Measurements from ENCODE around the gene DMPK.
A peak's percentile ranks its signal among the peaks of the same experiment; 100 is the strongest.

Gene DMPK

GRCh38 chr19:45815481-45816216 lies 33.4 kb upstream of the DMPK start:
- H3K27ac ChIP-seq (ENCODE audit: low read depth in 2 of 2, low read length in 2 of 2), result no peak overlapping the region
- H3K4me1 ChIP-seq (ENCODE audit: control insufficient read depth in 2 of 2, insufficient read depth in 2 of 2, low read length in 2 of 2), result peaks cover 0 to 2% of the 10 kb centered on the region in 2 donors
- no peak overlapping the region for H3K4me3 ChIP-seq (ENCODE audit: low read length in 2 of 2)
- no peaks in the 10 kb centered on the region for H3K9me3 ChIP-seq (ENCODE audit: control insufficient read depth in 2 of 2, low read length in 2 of 2)
- no peaks in the 10 kb centered on the region for H3K27me3 ChIP-seq (ENCODE audit: control insufficient read depth in 2 of 2, insufficient read depth in 2 of 2, low read length in 2 of 2)
- peak overlapping the region in 1 of 2 donors; percentile 10 for H3K9ac ChIP-seq (ENCODE audit: low read depth in 1 of 2, low read length in 2 of 2)
- peaks cover 5 to 12% of the 10 kb centered on the region in 2 donors for H3K36me3 ChIP-seq (ENCODE audit: control insufficient read depth in 2 of 2, insufficient read depth in 2 of 2, low read length in 2 of 2)

GRCh38 chr19:45814851-45815480 lies 32.7 kb upstream of the DMPK start, which contains the start of gene RSPH6A:
Gene RSPH6A (minus strand): TSS chr19:45815308. CDS start chr19:45815176, 132 bp downstream.
- Histone ChIP-seq H3K27me3 (ENCODE audit: control insufficient read depth in 2 of 2, insufficient read depth in 2 of 2, low read length in 2 of 2) (no peaks in the 10 kb centered on the region), H3K4me1 (ENCODE audit: control insufficient read depth in 2 of 2, insufficient read depth in 2 of 2, low read length in 2 of 2) (peaks cover 0 to 2% of the 10 kb centered on the region in 2 donors), H3K9ac (ENCODE audit: low read depth in 1 of 2, low read length in 2 of 2) (peak within 1 kb of the TSS in 1 of 2 donors; percentile 10), H3K9me3 (ENCODE audit: control insufficient read depth in 2 of 2, low read length in 2 of 2) (no peaks in the 10 kb centered on the region), H3K36me3 (ENCODE audit: control insufficient read depth in 2 of 2, insufficient read depth in 2 of 2, low read length in 2 of 2) (peaks cover 0 to 9% of the 10 kb centered on the region in 2 donors), H3K27ac (ENCODE audit: low read depth in 2 of 2, low read length in 2 of 2) (no peak within 1 kb of the TSS), H3K4me3 (ENCODE audit: low read length in 2 of 2) (no peak within 1 kb of the TSS)

GRCh38 chr19:45814166-45814780 lies 32.0 kb upstream of the DMPK start:
- H3K27me3 ChIP-seq (ENCODE audit: control insufficient read depth in 2 of 2, insufficient read depth in 2 of 2, low read length in 2 of 2), result no peaks in the 10 kb centered on the region
- peaks cover 0 to 6% of the 10 kb centered on the region in 2 donors for H3K4me1 ChIP-seq (ENCODE audit: control insufficient read depth in 2 of 2, insufficient read depth in 2 of 2, low read length in 2 of 2)
- peaks cover 0 to 4% of the 10 kb centered on the region in 2 donors for H3K36me3 ChIP-seq (ENCODE audit: control insufficient read depth in 2 of 2, insufficient read depth in 2 of 2, low read length in 2 of 2)
- no peak overlapping the region for H3K9ac ChIP-seq (ENCODE audit: low read depth in 1 of 2, low read length in 2 of 2)
- no peak overlapping the region for H3K27ac ChIP-seq (ENCODE audit: low read depth in 2 of 2, low read length in 2 of 2)
- no peak overlapping the region for H3K4me3 ChIP-seq (ENCODE audit: low read length in 2 of 2)
- H3K9me3 ChIP-seq (ENCODE audit: control insufficient read depth in 2 of 2, low read length in 2 of 2), result no peaks in the 10 kb centered on the region

GRCh38 chr19:45812297-45812696 lies 30.0 kb upstream of the DMPK start:
- H3K27me3 ChIP-seq (ENCODE audit: control insufficient read depth in 2 of 2, insufficient read depth in 2 of 2, low read length in 2 of 2), result no peaks in the 10 kb centered on the region
- H3K9me3 ChIP-seq (ENCODE audit: control insufficient read depth in 2 of 2, low read length in 2 of 2), result no peaks in the 10 kb centered on the region
- H3K9ac ChIP-seq (ENCODE audit: low read depth in 1 of 2, low read length in 2 of 2), result no peak overlapping the region
- H3K36me3 ChIP-seq (ENCODE audit: control insufficient read depth in 2 of 2, insufficient read depth in 2 of 2, low read length in 2 of 2), result peaks cover 0 to 2% of the 10 kb centered on the region in 2 donors
- no peak overlapping the region for H3K27ac ChIP-seq (ENCODE audit: low read depth in 2 of 2, low read length in 2 of 2)
- no peak overlapping the region for H3K4me3 ChIP-seq (ENCODE audit: low read length in 2 of 2)
- H3K4me1 ChIP-seq (ENCODE audit: control insufficient read depth in 2 of 2, insufficient read depth in 2 of 2, low read length in 2 of 2), result peaks cover 0 to 6% of the 10 kb centered on the region in 2 donors

GRCh38 chr19:45809643-45810159 lies 27.4 kb upstream of the DMPK start:
- Histone ChIP-seq H3K27me3 (ENCODE audit: control insufficient read depth in 2 of 2, insufficient read depth in 2 of 2, low read length in 2 of 2) (no peaks in the 10 kb centered on the region), H3K9ac (ENCODE audit: low read depth in 1 of 2, low read length in 2 of 2) (no peak overlapping the region), H3K27ac (ENCODE audit: low read depth in 2 of 2, low read length in 2 of 2) (no peak overlapping the region), H3K36me3 (ENCODE audit: control insufficient read depth in 2 of 2, insufficient read depth in 2 of 2, low read length in 2 of 2) (peaks cover 0 to 1% of the 10 kb centered on the region in 2 donors), H3K4me1 (ENCODE audit: control insufficient read depth in 2 of 2, insufficient read depth in 2 of 2, low read length in 2 of 2) (peaks cover 0 to 4% of the 10 kb centered on the region in 2 donors), H3K4me3 (ENCODE audit: low read length in 2 of 2) (no peak overlapping the region), H3K9me3 (ENCODE audit: control insufficient read depth in 2 of 2, low read length in 2 of 2) (no peaks in the 10 kb centered on the region)

GRCh38 chr19:45805719-45806118 lies 23.4 kb upstream of the DMPK start:
- peaks cover 0 to 4% of the 10 kb centered on the region in 2 donors for H3K4me1 ChIP-seq (ENCODE audit: control insufficient read depth in 2 of 2, insufficient read depth in 2 of 2, low read length in 2 of 2)
- no peaks in the 10 kb centered on the region for H3K27me3 ChIP-seq (ENCODE audit: control insufficient read depth in 2 of 2, insufficient read depth in 2 of 2, low read length in 2 of 2)
- no peaks in the 10 kb centered on the region for H3K36me3 ChIP-seq (ENCODE audit: control insufficient read depth in 2 of 2, insufficient read depth in 2 of 2, low read length in 2 of 2)
- H3K9ac ChIP-seq (ENCODE audit: low read depth in 1 of 2, low read length in 2 of 2), result no peak overlapping the region
- no peak overlapping the region for H3K4me3 ChIP-seq (ENCODE audit: low read length in 2 of 2)
- no peak overlapping the region for H3K27ac ChIP-seq (ENCODE audit: low read depth in 2 of 2, low read length in 2 of 2)
- no peaks in the 10 kb centered on the region for H3K9me3 ChIP-seq (ENCODE audit: control insufficient read depth in 2 of 2, low read length in 2 of 2)

GRCh38 chr19:45804959-45805230 lies 22.6 kb upstream of the DMPK start:
- Histone ChIP-seq H3K27ac (ENCODE audit: low read depth in 2 of 2, low read length in 2 of 2) (no peak overlapping the region), H3K4me1 (ENCODE audit: control insufficient read depth in 2 of 2, insufficient read depth in 2 of 2, low read length in 2 of 2) (peaks cover 0 to 4% of the 10 kb centered on the region in 2 donors), H3K27me3 (ENCODE audit: control insufficient read depth in 2 of 2, insufficient read depth in 2 of 2, low read length in 2 of 2) (no peaks in the 10 kb centered on the region), H3K9ac (ENCODE audit: low read depth in 1 of 2, low read length in 2 of 2) (no peak overlapping the region), H3K9me3 (ENCODE audit: control insufficient read depth in 2 of 2, low read length in 2 of 2) (no peaks in the 10 kb centered on the region), H3K36me3 (ENCODE audit: control insufficient read depth in 2 of 2, insufficient read depth in 2 of 2, low read length in 2 of 2) (no peaks in the 10 kb centered on the region), H3K4me3 (ENCODE audit: low read length in 2 of 2) (no peak overlapping the region)

- Histone ChIP-seq H3K27me3 (ENCODE audit: control insufficient read depth in 2 of 2, insufficient read depth in 2 of 2, low read length in 2 of 2) (no peaks in the 10 kb centered on the region), H3K36me3 (ENCODE audit: control insufficient read depth in 2 of 2, insufficient read depth in 2 of 2, low read length in 2 of 2) (no peaks in the 10 kb centered on the region), H3K4me1 (ENCODE audit: control insufficient read depth in 2 of 2, insufficient read depth in 2 of 2, low read length in 2 of 2) (no peaks in the 10 kb centered on the region), H3K27ac (ENCODE audit: low read depth in 2 of 2, low read length in 2 of 2) (no peak overlapping the region), H3K9me3 (ENCODE audit: control insufficient read depth in 2 of 2, low read length in 2 of 2) (no peaks in the 10 kb centered on the region), H3K9ac (ENCODE audit: low read depth in 1 of 2, low read length in 2 of 2) (no peak overlapping the region), H3K4me3 (ENCODE audit: low read length in 2 of 2) (no peak overlapping the region)
Observed at GRCh38 chr19:45804140-45804958, 22.1 kb upstream of the DMPK start.

- peaks cover 0 to 2% of the 10 kb centered on the region in 2 donors for H3K4me1 ChIP-seq (ENCODE audit: control insufficient read depth in 2 of 2, insufficient read depth in 2 of 2, low read length in 2 of 2)
- H3K9ac ChIP-seq (ENCODE audit: low read depth in 1 of 2, low read length in 2 of 2), result no peak overlapping the region
- no peaks in the 10 kb centered on the region for H3K36me3 ChIP-seq (ENCODE audit: control insufficient read depth in 2 of 2, insufficient read depth in 2 of 2, low read length in 2 of 2)
- H3K4me3 ChIP-seq (ENCODE audit: low read length in 2 of 2), result no peak overlapping the region
- H3K9me3 ChIP-seq (ENCODE audit: control insufficient read depth in 2 of 2, low read length in 2 of 2), result no peaks in the 10 kb centered on the region
- H3K27me3 ChIP-seq (ENCODE audit: control insufficient read depth in 2 of 2, insufficient read depth in 2 of 2, low read length in 2 of 2), result no peaks in the 10 kb centered on the region
- no peak overlapping the region for H3K27ac ChIP-seq (ENCODE audit: low read depth in 2 of 2, low read length in 2 of 2)
Observed at GRCh38 chr19:45801603-45802175, 19.4 kb upstream of the DMPK start.

All from mucosa of rectum (tissue), 2 donors.